Chondrocyte (in vitro differentiated cells): ENCODE results near the gene FAM43A. TPM values are rescaled to one million over a fixed set of nuclear protein-coding genes. Genes with fewer than 3 reads are reported as not detected.

Experiments used
- DNase-seq: peaks from one replicate; pipeline ENCODE4 v3.0.0; 2021; ENCODE audit warnings: mixed read lengths, low spot score
- H3K27ac Mint-ChIP-seq: one replicate; pipeline ENCODE4 v1.8.0; 2021; ENCODE audit warnings: mild to moderate bottlenecking, moderate library complexity, mixed read lengths; ENCODE audit not compliant: unreplicated experiment
- H3K27me3 Mint-ChIP-seq: 2 replicates; pipeline ENCODE4 v1.8.0; 2021; ENCODE audit warnings: low read depth, mixed read lengths
- H3K36me3 Mint-ChIP-seq: 2 replicates; pipeline ENCODE4 v1.8.0; 2021; ENCODE audit warnings: low read depth, mixed read lengths
- H3K4me1 Mint-ChIP-seq: 2 replicates; pipeline ENCODE4 v1.8.0; 2021; ENCODE audit warnings: low read depth, mild to moderate bottlenecking, mixed read lengths
- H3K4me3 Mint-ChIP-seq: one replicate; pipeline ENCODE4 v1.8.0; 2021; ENCODE audit warnings: mild to moderate bottlenecking, moderate library complexity, mixed read lengths; ENCODE audit not compliant: unreplicated experiment
- H3K9me3 Mint-ChIP-seq: 2 replicates; pipeline ENCODE4 v1.8.0; 2021; ENCODE audit warnings: low read depth, mixed read lengths
- CTCF ChIP-seq: fragments of 200-600 bp; sonication (generic); IDR thresholded peaks from 2 replicates; pipeline ENCODE4 v1.5.0; 2021; ENCODE audit warnings: antibody characterized with exemption, mild to moderate bottlenecking, moderate library complexity
- total RNA-seq: library from RNA; stranded (reverse); gene quantifications from 3 replicates; pipeline ENCODE4 v1.2.1, GENCODE V29; 2021

The FAM43A gene
- total RNA-seq, 1 donor from 2014 or later = 25.3 TPM

- no peak overlapping the region for H3K4me3 Mint-ChIP-seq
- peaks cover 3% of the 10 kb centered on the region for H3K27me3 Mint-ChIP-seq
- H3K36me3 Mint-ChIP-seq = no peaks in the 10 kb centered on the region
- TF ChIP-seq CTCF = peak; percentile 97
- peaks cover 26% of the 10 kb centered on the region for H3K4me1 Mint-ChIP-seq
- H3K9me3 Mint-ChIP-seq = no peaks in the 10 kb centered on the region
- DNase-seq = no peak
- peak overlapping the region; percentile 86 for H3K27ac Mint-ChIP-seq
These were observed 2.9 kb upstream of the FAM43A start for GRCh38 chr3:194682694-194683310.

- TF ChIP-seq CTCF = no peak
- peak overlapping the region; percentile 86 for H3K27ac Mint-ChIP-seq
- DNase-seq = no peak
- peaks cover 29% of the 10 kb centered on the region for H3K4me1 Mint-ChIP-seq
- no peak overlapping the region for H3K4me3 Mint-ChIP-seq
- no peaks in the 10 kb centered on the region for H3K36me3 Mint-ChIP-seq
- no peaks in the 10 kb centered on the region for H3K9me3 Mint-ChIP-seq
- H3K27me3 Mint-ChIP-seq = peaks cover 3% of the 10 kb centered on the region
These were observed 2.3 kb upstream of the FAM43A start for GRCh38 chr3:194683380-194683779.

GRCh38 chr3:194685065-194685717, 492 bp upstream of the FAM43A start:
- H3K36me3 Mint-ChIP-seq = peaks cover 3% of the 10 kb centered on the region
- TF ChIP-seq CTCF = no peak
- H3K9me3 Mint-ChIP-seq = no peaks in the 10 kb centered on the region
- H3K27ac Mint-ChIP-seq = peak overlapping the region; percentile 84
- H3K4me3 Mint-ChIP-seq = peak overlapping the region; percentile 91
- H3K27me3 Mint-ChIP-seq = peaks cover 3% of the 10 kb centered on the region
- DNase-seq = no peak
- peaks cover 48% of the 10 kb centered on the region for H3K4me1 Mint-ChIP-seq

- Mint-ChIP-seq H3K4me3 (peak overlapping the region; percentile 91), H3K9me3 (no peaks in the 10 kb centered on the region), H3K27ac (peak overlapping the region; percentile 83), H3K27me3 (no peaks in the 10 kb centered on the region), H3K36me3 (peaks cover 3% of the 10 kb centered on the region), H3K4me1 (peaks cover 60% of the 10 kb centered on the region)
- no peak for TF ChIP-seq CTCF
- DNase-seq = no peak
These were observed 732 bp downstream of the FAM43A start for GRCh38 chr3:194686414-194686815.

- Mint-ChIP-seq H3K27ac (peak overlapping the region; percentile 78), H3K27me3 (no peaks in the 10 kb centered on the region), H3K4me1 (peaks cover 66% of the 10 kb centered on the region), H3K9me3 (no peaks in the 10 kb centered on the region), H3K4me3 (peak overlapping the region; percentile 91), H3K36me3 (peaks cover 3% of the 10 kb centered on the region)
- DNase-seq = no peak
- no peak for TF ChIP-seq CTCF
These were observed 1.3 kb downstream of the FAM43A start for GRCh38 chr3:194686816-194687637.
